Brain microvascular endothelial cell (primary cell): ENCODE measurements around the gene EHBP1L1.
A peak's percentile ranks its signal among the peaks of the same experiment; 100 is the strongest.

Source experiments
- DNase-seq: peaks from one replicate; pipeline ENCODE4 v3.0.0-alpha.2; 2020
- H3K27ac ChIP-seq: fragments of 250-450 bp; sonication (Bioruptor Pico); 2 replicates; pipeline ENCODE4 v1.5.1; 2020; ENCODE audit warnings: mild to moderate bottlenecking, moderate library complexity
- H3K27me3 ChIP-seq: fragments of 250-450 bp; sonication (Bioruptor Pico); replicated peaks from 2 replicates; pipeline ENCODE4 v1.5.1; 2020; ENCODE audit warnings: mild to moderate bottlenecking
- H3K36me3 ChIP-seq: fragments of 250-450 bp; sonication (Bioruptor Pico); replicated peaks from 2 replicates; pipeline ENCODE4 v1.5.1; 2020; ENCODE audit warnings: mild to moderate bottlenecking
- H3K4me3 ChIP-seq: 2 replicates; pipeline ENCODE4 v1.5.1; 2011; ENCODE audit warnings: low read depth, mild to moderate bottlenecking, control low read depth, low read length, moderate library complexity
- CTCF ChIP-seq: IDR thresholded peaks from 2 replicates; pipeline ENCODE4 v1.5.1; 2011; ENCODE audit warnings: low read depth, mild to moderate bottlenecking, moderate library complexity, low read length, control low read depth, inconsistent platforms; ENCODE audit errors: missing control alignments
- in situ Hi-C: cut with HindIII; loops from 2 replicates; pipeline ENCODE4 v1.10.0; 2017; ENCODE audit warnings: low sequenced_read_pairs, low pct_ligation_motif_present

The EHBP1L1 gene

GRCh38 chr11:65611028-65611757 is 35.3 kb downstream of the EHBP1L1 start:
- Histone ChIP-seq H3K36me3 (peaks cover 8% of the 10 kb centered on the region), H3K27me3 (no peaks in the 10 kb centered on the region), H3K27ac (no peak overlapping the region), H3K4me3 (peak overlapping the region; percentile 83)
- in situ Hi-C loops: no loop called here
- DNase-seq: no peak
- no peak for TF ChIP-seq CTCF

GRCh38 chr11:65611758-65612603 is 36.1 kb downstream of the EHBP1L1 start:
- in situ Hi-C loops: no loop called here
- Histone ChIP-seq H3K36me3 (peaks cover 8% of the 10 kb centered on the region), H3K27me3 (no peaks in the 10 kb centered on the region), H3K4me3 (peak overlapping the region; percentile 83), H3K27ac (peak overlapping the region; percentile 12)
- DNase-seq: peak; percentile 37
- TF ChIP-seq CTCF: no peak

GRCh38 chr11:65612691-65613090 is 36.8 kb downstream of the EHBP1L1 start:
- DNase-seq: no peak
- Histone ChIP-seq H3K4me3 (peak overlapping the region; percentile 83), H3K27ac (no peak overlapping the region), H3K36me3 (peaks cover 6% of the 10 kb centered on the region), H3K27me3 (no peaks in the 10 kb centered on the region)
- TF ChIP-seq CTCF: no peak
- in situ Hi-C loops: no loop called here

- H3K27ac ChIP-seq: peak overlapping the region; percentile 82
- in situ Hi-C loops: no loop called here
- no peak for DNase-seq
- no peak for TF ChIP-seq CTCF
- peaks cover 6% of the 10 kb centered on the region for H3K36me3 ChIP-seq
- peak overlapping the region; percentile 83 for H3K4me3 ChIP-seq
- H3K27me3 ChIP-seq: no peaks in the 10 kb centered on the region
Observed at GRCh38 chr11:65613091-65613928, 37.5 kb downstream of the EHBP1L1 start.

- H3K27ac ChIP-seq: peak within 1 kb of the TSS; percentile 82
- peak within 1 kb of the TSS; percentile 90 for H3K4me3 ChIP-seq
- in situ Hi-C loops: no loop called here
- TF ChIP-seq CTCF: no peak
- DNase-seq: peak; percentile 100
- H3K36me3 ChIP-seq: peaks cover 26% of the 10 kb centered on the region
- no peaks in the 10 kb centered on the region for H3K27me3 ChIP-seq
Observed at GRCh38 chr11:65615229-65615949, 39.5 kb downstream of the EHBP1L1 start, which contains the start of gene PCNX3. Gene PCNX3 (plus strand): TSS chr11:65615776. CDS start chr11:65616312, 536 bp downstream.
